Ectodermal cell (in vitro differentiated cells): ENCODE data around the gene HTATSF1.

Experiments used
- H3K27ac ChIP-seq: 2 replicates; pipeline ENCODE4 v1.7.0; 2013; ENCODE audit warnings: mild to moderate bottlenecking, low read depth, low read length; ENCODE audit not compliant: insufficient read depth, poor library complexity, severe bottlenecking
- H3K27me3 ChIP-seq: 2 replicates; pipeline ENCODE4 v1.7.0; 2013; ENCODE audit warnings: mild to moderate bottlenecking, low read length; ENCODE audit not compliant: insufficient read depth, control insufficient read depth, poor library complexity, severe bottlenecking
- H3K36me3 ChIP-seq: one replicate; pipeline ENCODE4 v1.7.0; 2013; ENCODE audit warnings: low read length; ENCODE audit not compliant: control insufficient read depth, insufficient read depth
- H3K4me1 ChIP-seq: one replicate; pipeline ENCODE4 v1.7.0; 2013; ENCODE audit warnings: low read length; ENCODE audit not compliant: control insufficient read depth, insufficient read depth
- H3K4me3 ChIP-seq: 2 replicates; pipeline ENCODE4 v1.7.0; 2013; ENCODE audit warnings: low read depth, low read length, control low read depth; ENCODE audit not compliant: insufficient read depth
- H3K9me3 ChIP-seq: 2 replicates; pipeline ENCODE4 v1.7.0; 2013; ENCODE audit warnings: mild to moderate bottlenecking, low read length, moderate library complexity; ENCODE audit not compliant: control insufficient read depth
- WGBS, 2 experiments: methylation state at CpG; one replicate each; pipeline ENCODE4 v1.1.7; 2013; ENCODE audit warnings: missing lambda C conversion rate in 2 of 2; 5-methylcytosine and 5-hydroxymethylcytosine counted together

The HTATSF1 gene

DNA sequence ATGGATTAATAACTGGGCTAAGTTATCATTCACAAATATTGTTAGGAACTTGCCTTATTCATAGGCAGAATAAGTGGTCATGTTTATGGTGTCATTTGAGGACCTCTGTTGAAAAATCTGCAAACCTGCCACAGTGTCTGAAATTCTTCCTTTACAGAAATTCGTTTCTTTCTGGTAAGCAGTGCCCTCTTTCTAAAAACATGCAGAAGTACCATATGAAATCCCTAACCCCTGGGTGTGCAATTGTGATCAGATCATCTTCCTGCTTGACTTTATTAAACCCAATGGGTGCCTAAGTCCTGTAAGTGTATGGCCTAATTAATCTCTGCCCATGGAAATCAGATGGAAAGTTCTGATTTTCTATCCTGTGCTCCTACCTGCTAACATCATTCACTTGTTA is 4.4 kb upstream of the HTATSF1 start:
- WGBS, 2 experiments: 67 to 80% methylated on average over 1 of the region's 1 CpG
- Histone ChIP-seq H3K9me3 (no peaks in the 10 kb centered on the region), H3K36me3 (no peaks in the 10 kb centered on the region), H3K4me1 (no peaks in the 10 kb centered on the region), H3K4me3 (no peak overlapping the region), H3K27ac (no peak overlapping the region), H3K27me3 (peaks cover 4% of the 10 kb centered on the region)

DNA sequence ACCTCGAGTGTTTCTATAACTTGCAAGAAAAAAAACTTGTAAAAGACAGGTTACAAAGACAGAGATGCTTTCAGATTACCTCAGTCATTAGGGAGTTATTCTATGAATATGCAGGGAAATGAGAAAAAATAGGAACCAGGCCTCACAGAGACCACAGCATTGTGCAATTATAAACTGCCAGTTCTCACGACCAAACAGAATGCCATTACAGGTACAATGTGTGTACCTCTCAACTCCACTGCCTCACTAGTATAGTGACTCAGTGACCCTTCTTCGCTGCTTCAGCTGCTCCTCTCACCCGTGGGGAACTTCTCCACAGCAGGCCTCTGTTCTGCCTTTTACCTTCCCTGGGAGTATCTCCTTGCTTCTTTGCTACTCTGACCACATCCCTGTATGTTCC is 2.3 kb upstream of the HTATSF1 start:
- no peaks in the 10 kb centered on the region for H3K9me3 ChIP-seq
- H3K4me3 ChIP-seq: no peak overlapping the region
- WGBS, 2 experiments: 91 to 92% methylated on average over 3 to 4 of the region's 4 CpGs
- peaks cover under 1% of the 10 kb centered on the region for H3K27me3 ChIP-seq
- no peaks in the 10 kb centered on the region for H3K36me3 ChIP-seq
- H3K4me1 ChIP-seq: no peaks in the 10 kb centered on the region
- H3K27ac ChIP-seq: no peak overlapping the region

DNA sequence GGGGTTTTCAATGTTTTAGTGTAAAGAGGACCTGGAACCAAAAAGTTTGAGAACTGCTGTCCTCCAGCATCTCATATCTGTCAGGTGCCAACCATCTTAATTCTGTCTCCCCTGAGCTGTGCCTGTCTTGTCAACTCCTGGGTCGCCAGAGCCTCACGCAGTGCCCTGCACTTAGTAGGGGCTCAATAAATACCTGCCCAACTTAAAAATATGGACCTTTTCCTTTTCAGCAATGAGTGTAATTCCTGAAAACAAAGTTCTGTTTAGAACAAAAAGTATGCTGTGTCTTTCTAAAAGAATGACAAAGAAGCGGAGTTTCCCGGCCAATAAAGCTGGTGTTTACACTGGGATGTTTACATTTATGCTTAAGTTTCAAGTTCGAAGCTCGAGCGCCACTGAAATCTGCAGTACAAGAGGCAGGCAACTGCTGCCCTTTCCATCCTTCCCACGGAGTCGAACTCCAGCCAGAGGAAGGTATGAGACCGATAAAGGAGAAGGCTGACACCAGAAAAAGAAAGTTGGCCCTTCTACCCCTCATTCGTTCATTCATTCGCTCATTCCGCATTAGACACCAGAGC is 1.1 kb upstream of the HTATSF1 start:
- Histone ChIP-seq H3K9me3 (no peaks in the 10 kb centered on the region), H3K27me3 (no peaks in the 10 kb centered on the region), H3K36me3 (no peaks in the 10 kb centered on the region), H3K4me3 (peak overlapping the region; percentile 78), H3K4me1 (no peaks in the 10 kb centered on the region), H3K27ac (peak overlapping the region; percentile 93)
- WGBS, 2 experiments: 7 to 9% methylated on average over 13 of the region's 13 CpGs

DNA sequence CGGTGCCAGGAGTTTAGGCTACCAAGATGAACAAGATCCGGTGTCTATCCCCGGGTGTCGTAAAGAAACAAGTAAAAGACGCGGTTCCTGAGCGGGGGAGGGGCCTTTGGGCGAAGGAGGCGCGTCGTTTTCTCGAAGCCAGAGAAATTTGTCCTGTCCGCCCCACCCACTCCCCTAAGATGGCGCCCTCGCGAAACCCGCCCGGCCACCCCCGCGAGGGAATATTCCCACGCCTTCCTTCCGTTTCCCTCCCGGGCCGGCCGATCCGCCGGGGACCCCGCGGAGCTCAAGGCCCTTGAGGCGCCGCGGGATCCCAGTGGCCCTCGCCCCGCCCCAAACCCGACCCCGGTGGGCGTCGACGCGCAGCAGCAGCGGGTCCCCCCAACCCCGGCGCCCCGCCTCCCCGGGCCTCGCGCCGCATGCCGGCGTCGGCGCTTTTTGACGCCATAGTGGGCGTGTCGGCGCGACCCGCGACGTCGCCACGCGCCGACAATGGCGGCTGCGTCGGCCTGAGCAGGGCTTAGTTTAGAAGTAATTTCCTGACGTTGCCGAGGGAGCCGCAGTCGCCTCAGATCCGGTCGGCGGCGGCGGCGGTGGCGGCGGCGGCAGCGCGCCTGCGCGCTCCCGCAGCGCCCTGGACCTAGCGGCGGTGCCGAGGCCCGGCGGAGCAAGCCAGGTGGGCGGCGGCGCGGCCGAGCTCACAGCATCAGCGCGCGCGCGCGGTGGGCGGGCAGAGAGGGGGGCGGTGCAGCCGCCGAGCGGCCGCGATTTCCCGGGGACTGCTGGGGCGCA is 432 bp upstream of the HTATSF1 start:
- Histone ChIP-seq H3K4me1 (no peaks in the 10 kb centered on the region), H3K4me3 (peak overlapping the region; percentile 78), H3K36me3 (no peaks in the 10 kb centered on the region), H3K9me3 (no peaks in the 10 kb centered on the region), H3K27me3 (no peaks in the 10 kb centered on the region), H3K27ac (peak overlapping the region; percentile 93)
- WGBS, 2 experiments: 0% methylated on average over 109 to 111 of the region's 111 CpGs

DNA sequence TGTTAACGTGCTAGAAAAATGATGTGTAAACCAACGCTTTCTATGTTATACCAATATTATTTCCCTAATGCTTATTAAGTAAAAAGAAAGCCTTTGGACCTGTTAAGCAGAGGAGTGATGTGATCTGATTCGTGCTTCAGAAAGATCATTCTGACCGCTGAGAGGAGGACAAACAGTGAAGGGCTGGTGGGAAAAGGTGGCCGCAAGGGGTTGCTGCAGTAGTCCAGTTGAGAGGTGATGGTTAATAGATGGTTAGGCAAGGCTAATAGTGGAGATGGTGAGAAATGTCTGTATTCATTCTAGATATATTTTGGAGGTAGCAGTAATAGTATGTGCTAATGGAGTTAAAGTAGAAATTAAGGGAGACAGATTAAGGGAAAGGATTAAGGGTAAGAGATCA is 21.7 kb downstream of the HTATSF1 start:
- Histone ChIP-seq H3K36me3 (no peaks in the 10 kb centered on the region), H3K9me3 (no peaks in the 10 kb centered on the region), H3K27ac (no peak overlapping the region), H3K4me1 (no peaks in the 10 kb centered on the region), H3K4me3 (no peak overlapping the region), H3K27me3 (no peaks in the 10 kb centered on the region)
- WGBS, 2 experiments: 85 to 86% methylated on average over 3 to 4 of the region's 5 CpGs

DNA sequence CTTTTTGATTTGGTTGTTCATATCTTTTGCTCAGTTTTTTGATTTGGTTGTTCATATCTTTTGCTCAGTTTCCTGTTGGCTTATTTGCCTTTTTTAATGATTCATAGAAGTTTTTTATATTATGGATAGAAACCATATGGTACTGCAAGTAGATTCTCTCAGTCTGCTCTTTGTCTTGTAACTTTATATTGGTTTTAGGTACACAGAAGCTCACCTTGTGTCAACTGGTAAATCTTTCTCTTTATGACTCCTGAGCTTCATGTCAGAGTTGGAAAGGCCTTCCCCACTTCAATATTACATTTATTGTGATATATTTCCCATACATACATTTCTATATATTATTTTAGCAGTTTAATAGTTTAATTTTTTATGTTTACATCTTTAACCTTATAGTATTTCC is 26.4 kb downstream of the HTATSF1 start:
- no peak overlapping the region for H3K4me3 ChIP-seq
- no peaks in the 10 kb centered on the region for H3K36me3 ChIP-seq
- H3K4me1 ChIP-seq: no peaks in the 10 kb centered on the region
- H3K9me3 ChIP-seq: no peaks in the 10 kb centered on the region
- H3K27ac ChIP-seq: no peak overlapping the region
- H3K27me3 ChIP-seq: no peaks in the 10 kb centered on the region

DNA sequence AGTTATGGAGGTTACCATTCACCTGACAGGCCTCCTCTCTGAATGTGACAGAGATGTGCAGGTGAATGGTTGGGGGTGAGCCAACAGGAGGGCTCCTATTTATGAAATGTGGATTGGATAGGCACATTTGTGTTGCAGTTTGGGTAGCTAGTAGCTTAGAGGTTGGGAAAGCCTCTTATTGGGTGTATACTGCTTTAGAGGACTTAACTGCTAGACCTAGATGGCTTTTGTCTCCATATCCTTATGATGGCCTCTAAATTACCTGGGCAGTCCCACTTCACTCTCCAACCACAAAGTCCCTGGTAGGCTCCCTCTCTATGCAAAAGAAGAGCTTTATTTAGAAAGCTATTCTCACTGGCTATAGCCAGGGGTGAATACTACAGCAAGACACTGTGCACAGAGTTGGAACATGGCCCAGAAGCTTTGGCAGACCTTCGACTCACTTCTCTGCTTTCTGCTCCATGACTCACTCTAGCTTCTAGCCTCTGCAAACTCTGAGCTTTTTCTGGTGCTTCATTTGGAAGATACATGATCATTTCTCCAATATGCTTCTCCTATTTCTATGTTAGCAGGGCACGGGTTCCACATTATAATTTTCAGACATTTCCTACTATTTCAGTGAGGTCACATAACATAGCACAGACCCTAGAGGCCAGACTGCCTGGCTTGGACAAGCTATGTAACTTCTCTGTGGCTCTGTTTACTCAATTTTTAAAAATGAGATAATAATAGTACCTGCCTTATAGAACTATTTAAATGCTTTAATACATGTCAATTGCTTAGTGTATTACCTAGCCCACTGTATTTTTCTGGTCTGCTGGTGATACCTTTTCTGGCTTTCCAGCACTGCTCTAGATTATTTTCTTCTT is 28.6 kb downstream of the HTATSF1 start:
- Histone ChIP-seq H3K4me3 (no peak overlapping the region), H3K27me3 (no peaks in the 10 kb centered on the region), H3K4me1 (no peaks in the 10 kb centered on the region), H3K27ac (no peak overlapping the region), H3K36me3 (no peaks in the 10 kb centered on the region), H3K9me3 (no peaks in the 10 kb centered on the region)
- WGBS, 2 experiments: 91 to 93% methylated on average over 2 of the region's 2 CpGs

DNA sequence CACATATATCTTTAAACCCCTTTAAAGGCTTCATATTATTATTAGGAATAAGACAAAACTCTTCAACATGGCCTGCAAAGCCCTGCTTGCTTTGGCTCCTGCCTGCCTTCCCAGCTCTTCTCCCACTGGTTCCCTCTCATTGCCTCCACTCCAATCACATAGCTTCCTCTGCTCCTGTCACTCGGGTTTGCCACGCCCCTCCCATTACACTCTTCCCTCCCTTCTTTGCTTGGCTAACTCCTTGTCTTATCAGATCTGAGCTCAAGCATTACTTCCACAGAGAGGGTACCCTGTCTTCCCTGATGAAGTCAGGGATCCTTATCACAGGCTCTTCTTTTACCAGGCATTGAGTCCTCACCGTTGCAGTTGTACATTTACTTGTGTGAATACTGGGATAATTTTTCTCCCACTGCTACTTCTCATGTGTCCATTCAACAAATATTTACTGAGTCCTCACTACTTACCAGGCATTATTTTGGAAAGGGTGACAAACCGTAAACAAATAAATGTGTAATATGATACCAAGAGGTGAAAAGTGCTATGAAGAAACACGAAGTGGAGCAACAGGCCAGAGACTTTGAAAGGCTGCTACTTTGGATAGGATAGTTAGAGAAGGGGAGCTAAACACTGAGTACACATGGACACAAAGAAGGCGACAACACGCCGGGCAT is 31.4 kb downstream of the HTATSF1 start:
- 85 to 87% methylated on average over 7 of the region's 8 CpGs for WGBS, 2 experiments
- H3K27ac ChIP-seq: no peak overlapping the region
- H3K36me3 ChIP-seq: no peaks in the 10 kb centered on the region
- no peak overlapping the region for H3K4me3 ChIP-seq
- H3K9me3 ChIP-seq: no peaks in the 10 kb centered on the region
- H3K27me3 ChIP-seq: no peaks in the 10 kb centered on the region
- no peaks in the 10 kb centered on the region for H3K4me1 ChIP-seq

DNA sequence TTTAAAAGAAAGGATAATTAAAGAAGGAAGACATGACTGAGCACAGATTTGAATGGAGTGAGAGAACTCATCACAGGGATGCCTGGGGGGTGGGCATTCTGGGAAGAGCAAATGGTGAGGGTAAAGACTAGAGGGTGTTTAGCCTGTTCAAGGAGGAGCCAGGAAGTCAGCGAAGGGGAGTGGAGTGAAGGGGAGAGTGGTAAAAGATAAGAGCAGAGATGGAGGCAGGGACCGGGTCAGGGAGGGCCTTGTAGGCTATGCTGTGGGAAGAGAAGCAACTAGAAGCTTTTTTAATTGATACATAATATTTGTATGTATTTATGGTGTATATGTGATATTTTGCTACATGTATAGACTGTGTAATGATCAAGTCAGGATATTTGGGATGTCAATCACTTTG is 32.4 kb downstream of the HTATSF1 start:
- Histone ChIP-seq H3K9me3 (no peaks in the 10 kb centered on the region), H3K4me1 (no peaks in the 10 kb centered on the region), H3K27me3 (no peaks in the 10 kb centered on the region), H3K4me3 (no peak overlapping the region), H3K36me3 (no peaks in the 10 kb centered on the region), H3K27ac (no peak overlapping the region)
- WGBS, 2 experiments: 50 to 67% methylated on average over 1 to 2 of the region's 2 CpGs

DNA sequence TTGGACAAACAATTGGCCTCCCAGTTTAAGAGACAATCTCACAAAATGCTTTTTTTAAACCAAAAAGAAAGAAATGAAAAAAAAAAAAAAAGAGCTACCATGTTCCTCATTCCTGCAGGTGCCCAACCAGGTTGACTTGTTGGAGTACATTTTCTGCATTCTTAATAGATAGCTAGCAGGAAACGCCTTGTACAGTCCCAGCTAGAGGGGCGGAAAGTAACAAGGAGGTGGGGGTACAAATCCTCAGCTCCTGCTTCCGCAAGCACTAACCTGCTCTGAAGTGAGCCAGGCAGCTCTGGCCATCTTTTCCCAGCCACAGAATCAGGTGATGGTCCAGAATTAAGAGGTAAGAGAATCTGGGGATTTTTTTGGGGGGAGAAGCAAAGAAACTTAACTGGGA is 34.6 kb downstream of the HTATSF1 start, which contains the start of gene VGLL1:
TSS of gene VGLL1 (plus strand) at position 265 of the 400 bp plus-strand sequence. CDS start 3,806 bp downstream, outside the sequence.
- H3K27me3 ChIP-seq: no peaks in the 10 kb centered on the region
- no peak within 1 kb of the TSS for H3K4me3 ChIP-seq
- no peaks in the 10 kb centered on the region for H3K36me3 ChIP-seq
- 87 to 98% methylated on average over 3 of the region's 3 CpGs for WGBS, 2 experiments
- H3K27ac ChIP-seq: no peak within 1 kb of the TSS
- H3K9me3 ChIP-seq: no peaks in the 10 kb centered on the region
- H3K4me1 ChIP-seq: no peaks in the 10 kb centered on the region
